Nucleus accumbens (tissue), 56 donors: Measurements from ENCODE around the gene NUDT1.

Experiments
- DNase-seq, 56 donors: peaks; one replicate each; lab custom pipeline; 2025; lab: John Stamatoyannopoulos, UW

The NUDT1 gene

DNA sequence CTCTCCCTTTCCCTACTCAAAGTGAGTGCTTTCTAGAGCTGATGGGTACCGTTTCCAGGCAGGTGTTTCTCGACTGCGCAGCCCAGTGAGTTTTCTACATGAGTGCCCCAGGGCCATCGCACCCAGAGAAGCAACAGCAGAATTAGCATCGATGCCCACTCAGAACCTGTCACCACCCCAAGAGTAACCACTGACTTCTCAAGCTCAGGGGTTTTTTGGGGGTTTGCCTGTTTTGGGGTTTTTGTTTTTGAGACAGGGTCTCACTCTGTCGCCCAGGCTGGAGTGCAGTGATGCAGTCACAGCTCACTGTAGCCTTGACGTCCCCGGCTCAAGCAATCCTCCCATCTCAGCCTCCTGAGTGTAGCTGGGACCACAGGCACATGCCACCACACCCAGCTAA, 46.5 kb downstream of the NUDT1 start:
- no peak for DNase-seq

DNA sequence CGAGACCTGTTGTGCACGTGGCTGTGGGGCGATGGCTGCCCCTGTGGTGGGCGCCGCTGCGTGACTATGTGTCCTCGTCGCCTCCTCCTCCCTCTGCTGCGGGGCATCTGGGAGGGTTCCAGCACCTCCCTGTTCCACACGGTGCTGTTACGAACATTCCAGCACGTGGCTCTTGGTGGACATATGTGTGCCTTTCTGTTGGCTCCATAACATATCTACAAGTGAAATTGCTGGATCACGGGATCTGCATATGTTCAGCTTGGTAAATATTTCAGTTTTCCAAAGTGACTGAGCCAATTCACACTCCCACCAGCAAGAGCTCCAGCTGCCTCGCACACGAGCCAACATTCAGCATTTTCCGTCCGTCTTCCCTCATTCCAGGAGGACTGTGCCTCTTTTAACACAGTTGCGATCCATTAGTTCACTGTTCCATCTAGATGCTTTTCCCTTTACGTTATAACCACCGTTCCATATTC, 47.1 kb downstream of the NUDT1 start:
- peak in 1 of 56 donors; percentile 5 for DNase-seq

DNA sequence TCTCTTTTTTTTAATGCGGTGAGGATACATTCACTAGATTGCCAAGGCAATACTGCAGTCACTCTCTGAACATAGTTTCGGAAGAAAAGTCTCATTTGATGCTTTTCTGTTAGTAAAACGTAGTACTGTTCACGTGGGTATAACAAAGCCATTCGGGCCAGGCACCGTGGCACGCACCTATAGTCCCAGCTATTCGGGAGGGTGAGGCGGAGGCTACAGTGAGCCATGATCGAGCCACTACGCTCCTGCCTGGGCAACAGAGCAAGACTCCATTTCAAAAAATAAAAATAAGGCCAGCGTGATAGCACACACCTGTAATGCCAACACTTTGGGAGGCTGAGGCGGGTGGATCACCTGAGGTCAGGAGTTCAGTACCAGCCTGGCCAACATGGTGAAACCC, 47.6 kb downstream of the NUDT1 start:
- no peak for DNase-seq

DNA sequence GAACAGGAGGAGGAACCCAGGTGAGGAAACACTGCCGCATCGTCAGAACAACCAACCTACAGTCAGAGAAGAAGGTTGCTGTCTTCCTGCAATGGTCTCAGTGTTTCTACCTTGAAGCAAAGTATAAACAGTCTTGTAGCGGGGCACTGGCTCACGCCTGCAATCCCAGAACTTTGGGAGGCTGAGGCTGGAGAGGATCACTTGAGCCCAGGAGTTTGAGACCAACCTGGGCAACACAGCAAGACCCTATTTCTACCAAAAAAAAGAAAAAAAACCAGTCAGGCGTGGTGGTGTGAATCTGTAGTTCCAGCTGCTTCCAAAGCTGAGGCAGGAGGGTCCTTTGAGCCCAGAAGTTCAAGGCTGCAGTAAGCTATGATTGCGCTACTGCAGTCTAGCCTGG, 48.9 kb downstream of the NUDT1 start:
- DNase-seq = no peak

DNA sequence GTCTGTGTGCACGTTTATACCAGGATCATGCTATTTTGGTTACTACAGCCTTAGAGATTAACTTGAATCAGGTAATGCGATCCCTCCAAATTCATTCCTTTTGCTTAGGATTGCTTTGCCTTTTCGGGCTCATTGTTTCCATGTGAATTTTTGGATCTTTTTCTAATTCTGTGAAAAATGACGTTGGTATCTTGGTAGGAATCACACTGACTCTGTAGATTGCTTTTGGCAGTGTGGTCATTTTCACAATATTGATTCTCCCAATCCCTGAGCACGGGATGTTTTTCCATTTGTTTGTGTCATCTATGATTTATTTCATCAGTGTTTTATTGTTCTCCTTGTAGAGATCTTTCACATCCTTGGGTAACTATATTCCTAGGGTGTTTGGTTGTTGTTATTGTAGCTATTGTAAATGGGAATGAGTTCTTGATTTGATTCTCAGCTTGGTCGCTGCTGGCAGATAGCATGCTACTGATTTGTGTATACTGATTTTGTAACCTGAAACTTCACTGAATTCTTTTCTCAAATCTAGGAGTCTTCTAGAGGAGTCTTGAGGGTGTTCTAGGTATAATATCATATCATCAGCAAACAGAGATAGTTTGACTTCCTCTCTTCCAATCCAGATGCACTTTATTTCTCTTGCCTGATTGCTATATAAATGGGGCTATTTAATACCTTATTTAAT, 54.1 kb downstream of the NUDT1 start:
- no peak for DNase-seq

DNA sequence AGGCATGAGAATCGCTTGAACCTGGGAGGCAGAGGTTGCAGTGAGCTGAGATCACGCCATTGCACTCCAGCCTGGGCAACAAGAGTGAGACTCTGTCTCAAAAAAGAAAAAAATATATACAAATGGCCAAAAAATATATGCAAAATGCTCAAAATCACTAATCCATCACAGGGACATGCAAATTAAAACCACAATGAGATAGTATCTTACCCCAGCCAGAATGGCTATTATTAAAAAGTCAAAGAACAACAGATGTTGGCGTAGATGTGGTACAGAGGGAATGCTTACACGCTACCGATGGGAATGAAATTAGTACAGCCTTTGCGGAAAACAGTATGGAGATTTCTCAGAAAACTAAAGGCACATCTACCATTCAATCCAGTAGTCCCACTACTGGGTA, 54.8 kb downstream of the NUDT1 start:
- no peak for DNase-seq

DNA sequence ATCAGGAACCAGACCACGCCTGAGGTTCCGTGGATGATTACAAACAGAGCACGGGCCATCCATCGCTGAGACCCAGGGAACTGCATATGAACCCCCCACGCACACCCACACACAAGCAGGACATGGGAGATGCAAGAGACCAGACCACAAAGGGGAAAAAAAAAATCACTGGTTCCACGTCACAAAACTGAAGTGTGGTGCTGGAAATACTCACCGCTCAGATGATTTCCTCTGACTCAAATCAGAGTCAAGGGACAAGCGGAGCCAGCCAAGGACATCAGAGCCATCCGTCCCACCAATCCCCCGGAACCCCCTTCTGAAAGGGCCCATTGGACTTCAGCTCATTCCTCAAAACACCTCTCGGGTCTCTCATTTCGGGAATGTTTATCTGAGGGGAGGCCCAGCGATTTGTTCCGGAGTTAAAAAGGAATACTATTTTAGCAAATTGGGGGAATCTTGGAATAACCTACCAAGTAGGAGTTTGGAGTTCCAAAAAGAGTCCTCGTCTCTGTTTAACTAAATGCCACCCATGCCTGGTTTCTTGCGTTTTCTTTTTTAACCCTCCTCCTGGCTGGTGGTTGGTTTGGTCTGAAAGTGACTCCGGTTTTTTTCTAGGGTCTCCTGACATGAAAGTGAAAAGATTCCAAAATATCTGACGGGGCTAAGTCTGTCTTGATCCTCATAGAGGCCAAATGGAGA, 57.3 kb downstream of the NUDT1 start:
- DNase-seq = no peak

DNA sequence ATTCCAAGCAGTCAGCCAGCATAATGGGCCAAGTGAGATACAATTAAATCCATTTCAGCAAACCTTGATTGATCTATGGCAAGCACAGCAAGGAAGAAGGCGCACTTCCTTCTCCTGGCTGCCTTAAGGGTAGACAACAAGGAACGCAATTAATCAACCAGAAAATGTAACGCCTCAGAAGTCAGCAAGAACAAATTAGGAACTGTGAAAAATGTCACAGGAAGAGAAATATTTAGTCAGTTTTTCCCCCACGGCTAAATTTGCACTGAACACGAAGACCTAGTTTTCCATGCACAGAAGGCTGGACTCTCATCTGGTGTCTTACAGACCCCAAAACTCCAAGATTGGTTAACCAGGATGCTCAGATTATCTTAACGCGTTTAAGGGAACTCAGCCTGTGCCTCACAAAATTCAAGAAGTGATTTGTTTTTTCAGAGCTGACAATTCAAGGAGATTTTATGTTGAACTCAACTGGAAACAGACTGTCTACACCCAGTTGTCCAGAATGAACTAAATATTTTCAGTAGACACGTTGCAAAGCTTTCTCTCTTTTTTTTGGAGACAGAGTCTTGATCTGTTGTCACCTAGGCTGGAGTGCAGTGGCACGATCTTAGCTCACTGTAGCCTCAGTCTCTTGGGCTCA, 58.0 kb downstream of the NUDT1 start:
- no peak for DNase-seq
